IPS-15b (cell line): Measurements from ENCODE around the gene DLGAP1.

Experiments used
- H3K27me3 ChIP-seq: one replicate; pipeline ENCODE4 v1.6.1; 2013; ENCODE audit warnings: low read length; ENCODE audit not compliant: control insufficient read depth, insufficient read depth
- H3K36me3 ChIP-seq: one replicate; pipeline ENCODE4 v1.6.1; 2013; ENCODE audit warnings: low read length; ENCODE audit not compliant: control insufficient read depth, insufficient read depth
- H3K4me1 ChIP-seq: one replicate; pipeline ENCODE4 v1.6.1; 2013; ENCODE audit warnings: mild to moderate bottlenecking, low read length; ENCODE audit not compliant: control insufficient read depth, insufficient read depth
- H3K4me3 ChIP-seq: one replicate; pipeline ENCODE4 v1.5.1; 2013; ENCODE audit warnings: low read depth, low read length
- H3K9ac ChIP-seq: one replicate; pipeline ENCODE4 v1.6.1; 2013; ENCODE audit warnings: low read depth, mild to moderate bottlenecking, low read length
- H3K9me3 ChIP-seq: one replicate; pipeline ENCODE4 v1.6.1; 2013; ENCODE audit warnings: mild to moderate bottlenecking, low read length; ENCODE audit not compliant: control insufficient read depth, insufficient read depth

DLGAP1 gene

DNA sequence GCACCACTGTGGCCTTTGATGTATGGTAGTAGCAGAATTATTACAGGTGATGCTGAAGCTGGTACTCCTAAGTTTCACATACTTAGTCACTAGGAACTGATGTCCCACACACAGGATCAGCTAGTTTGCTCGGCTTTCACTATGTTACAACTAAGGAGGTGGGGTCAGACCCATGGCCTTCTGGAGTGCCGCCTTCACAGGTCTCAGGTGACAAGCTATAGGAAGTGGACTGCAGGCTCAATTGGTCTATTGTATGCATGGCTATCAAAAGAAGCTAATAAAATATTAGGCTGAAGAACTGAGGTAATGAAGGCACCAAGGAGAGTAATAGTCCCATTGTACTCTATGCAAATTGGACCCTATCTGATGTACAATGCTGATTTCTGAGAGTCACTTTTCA is 170.6 kb downstream of the DLGAP1 start:
- Histone ChIP-seq H3K9ac (no peak overlapping the region), H3K4me3 (no peak overlapping the region), H3K4me1 (no peaks in the 10 kb centered on the region), H3K9me3 (no peaks in the 10 kb centered on the region), H3K36me3 (no peaks in the 10 kb centered on the region), H3K27me3 (no peaks in the 10 kb centered on the region)

- Histone ChIP-seq H3K4me1 (no peaks in the 10 kb centered on the region), H3K9ac (no peak overlapping the region), H3K9me3 (no peaks in the 10 kb centered on the region), H3K4me3 (no peak overlapping the region), H3K36me3 (no peaks in the 10 kb centered on the region), H3K27me3 (no peaks in the 10 kb centered on the region)
Measured at GRCh38 chr18:4283746-4284291, 171.3 kb downstream of the DLGAP1 start.

DNA sequence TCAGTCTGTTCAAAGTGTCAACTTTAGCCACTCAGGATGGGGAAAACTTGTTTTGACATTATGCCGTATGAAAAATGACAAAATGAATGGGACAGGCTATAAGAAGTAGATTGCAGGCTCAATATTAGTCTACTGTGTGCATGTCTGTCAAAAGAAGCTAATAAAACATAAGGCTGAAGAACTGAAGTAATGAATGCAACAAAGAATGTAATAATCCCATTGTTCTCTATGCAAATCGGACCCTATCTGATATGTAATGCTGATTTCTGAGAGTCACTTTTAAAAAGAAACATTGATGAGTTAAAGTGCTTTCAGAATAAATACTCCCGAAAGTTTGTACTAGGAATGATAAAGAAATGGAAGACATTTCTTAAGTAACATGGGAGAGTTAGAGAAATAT is 172.2 kb downstream of the DLGAP1 start:
- Histone ChIP-seq H3K36me3 (no peaks in the 10 kb centered on the region), H3K27me3 (no peaks in the 10 kb centered on the region), H3K9ac (no peak overlapping the region), H3K4me1 (no peaks in the 10 kb centered on the region), H3K9me3 (no peaks in the 10 kb centered on the region), H3K4me3 (no peak overlapping the region)

DNA sequence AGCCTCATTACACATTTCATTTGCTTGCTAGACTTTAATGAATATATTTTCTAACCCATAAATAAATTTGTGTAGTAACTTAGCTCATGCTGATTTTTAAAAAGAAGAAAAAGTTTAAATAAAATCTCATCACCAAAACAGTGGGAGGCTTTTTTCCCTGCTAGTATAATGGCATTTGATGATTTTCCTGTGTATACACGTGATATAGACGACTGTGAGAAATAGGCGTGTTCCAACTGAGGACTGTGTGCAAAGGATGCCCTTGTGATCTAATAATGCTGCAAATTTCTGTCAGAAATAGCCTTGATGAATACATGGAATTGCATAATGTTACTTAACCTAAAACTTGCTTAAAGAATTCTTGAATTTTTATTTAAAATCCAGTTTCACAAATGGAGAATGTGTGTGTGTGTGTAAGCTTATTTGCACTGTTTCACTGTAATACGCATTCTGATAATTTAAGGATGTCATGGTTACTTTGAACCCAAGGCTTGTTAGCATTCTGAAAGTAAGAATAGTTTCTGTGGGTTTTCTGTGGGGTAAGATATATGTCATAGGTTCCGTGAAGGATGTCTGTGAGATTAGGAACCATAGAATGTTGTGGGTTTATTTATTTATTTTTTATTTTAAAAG is 178.0 kb downstream of the DLGAP1 start:
- Histone ChIP-seq H3K27me3 (no peaks in the 10 kb centered on the region), H3K36me3 (no peaks in the 10 kb centered on the region), H3K4me3 (no peak overlapping the region), H3K4me1 (no peaks in the 10 kb centered on the region), H3K9ac (no peak overlapping the region), H3K9me3 (no peaks in the 10 kb centered on the region)

- no peak overlapping the region for H3K4me3 ChIP-seq
- H3K4me1 ChIP-seq: no peaks in the 10 kb centered on the region
- no peak overlapping the region for H3K9ac ChIP-seq
- no peaks in the 10 kb centered on the region for H3K9me3 ChIP-seq
- H3K27me3 ChIP-seq: no peaks in the 10 kb centered on the region
- no peaks in the 10 kb centered on the region for H3K36me3 ChIP-seq
Measured at GRCh38 chr18:4271952-4272351, 183.2 kb downstream of the DLGAP1 start.

DNA sequence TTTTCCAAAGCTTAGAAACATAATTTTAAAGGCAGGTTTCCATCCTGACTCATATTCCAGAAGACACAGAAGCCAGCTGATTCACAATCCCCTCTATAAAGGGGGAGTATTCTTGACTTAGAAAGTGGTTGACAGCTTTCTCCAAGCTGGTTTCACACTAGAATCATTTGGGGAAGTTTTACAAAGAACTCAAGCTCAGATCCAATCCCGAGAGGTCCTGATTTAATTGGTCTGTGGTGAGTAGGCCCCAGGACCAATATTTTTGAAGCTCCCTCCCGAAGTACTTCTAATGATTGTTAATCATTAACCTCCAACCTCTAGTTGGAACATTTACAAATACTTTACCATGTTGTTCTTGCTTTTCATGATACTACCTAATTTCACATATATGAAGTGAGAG is 184.1 kb downstream of the DLGAP1 start:
- Histone ChIP-seq H3K4me3 (no peak overlapping the region), H3K9ac (no peak overlapping the region)

DNA sequence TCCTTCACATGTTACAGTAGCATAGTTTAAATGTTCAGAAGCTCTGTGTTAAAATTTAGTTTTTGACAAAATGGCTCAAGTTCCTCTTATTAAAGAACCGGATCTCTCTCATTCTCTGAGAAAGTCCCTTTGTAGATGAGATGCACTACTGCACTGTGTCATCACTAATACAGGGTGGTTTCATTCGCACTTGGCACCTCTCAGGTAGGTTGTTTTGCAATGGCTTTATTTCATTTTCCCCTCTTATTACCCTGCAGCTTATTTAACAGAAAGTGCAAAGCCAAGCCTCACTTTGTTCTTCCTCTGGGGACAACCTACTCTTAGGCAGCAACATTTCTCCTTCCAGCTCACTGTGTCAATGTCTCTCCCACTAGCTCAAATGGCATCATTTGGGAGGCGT is 185.1 kb downstream of the DLGAP1 start:
- no peaks in the 10 kb centered on the region for H3K27me3 ChIP-seq
- H3K4me3 ChIP-seq: no peak overlapping the region
- no peaks in the 10 kb centered on the region for H3K9me3 ChIP-seq
- H3K4me1 ChIP-seq: no peaks in the 10 kb centered on the region
- H3K36me3 ChIP-seq: no peaks in the 10 kb centered on the region
- H3K9ac ChIP-seq: no peak overlapping the region

More for the DNA sequence above, 184.1 kb downstream of the DLGAP1 start:
- Histone ChIP-seq H3K36me3 (no peaks in the 10 kb centered on the region), H3K9me3 (no peaks in the 10 kb centered on the region), H3K4me1 (no peaks in the 10 kb centered on the region), H3K27me3 (no peaks in the 10 kb centered on the region)

DNA sequence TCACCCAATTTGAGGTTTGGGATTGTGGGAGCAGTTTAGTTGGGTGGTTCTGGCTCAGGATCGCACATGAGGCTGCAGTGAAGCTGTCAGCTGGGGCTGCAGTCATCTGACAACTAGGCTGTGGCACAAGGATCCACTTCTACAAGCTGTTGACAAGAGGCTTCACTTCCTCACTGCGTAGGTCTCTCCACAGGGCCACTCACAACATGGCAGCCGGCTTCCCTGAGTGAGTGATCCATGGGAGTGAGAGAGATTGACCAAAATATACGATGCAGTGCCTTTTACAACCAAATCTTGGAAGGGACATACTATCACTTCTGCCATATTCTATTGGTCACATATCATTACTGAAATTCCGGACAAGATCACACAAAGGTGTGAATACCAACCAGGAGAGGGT is 187.5 kb downstream of the DLGAP1 start:
- Histone ChIP-seq H3K36me3 (no peaks in the 10 kb centered on the region), H3K4me1 (no peaks in the 10 kb centered on the region), H3K9ac (no peak overlapping the region), H3K27me3 (no peaks in the 10 kb centered on the region), H3K4me3 (no peak overlapping the region), H3K9me3 (no peaks in the 10 kb centered on the region)

DNA sequence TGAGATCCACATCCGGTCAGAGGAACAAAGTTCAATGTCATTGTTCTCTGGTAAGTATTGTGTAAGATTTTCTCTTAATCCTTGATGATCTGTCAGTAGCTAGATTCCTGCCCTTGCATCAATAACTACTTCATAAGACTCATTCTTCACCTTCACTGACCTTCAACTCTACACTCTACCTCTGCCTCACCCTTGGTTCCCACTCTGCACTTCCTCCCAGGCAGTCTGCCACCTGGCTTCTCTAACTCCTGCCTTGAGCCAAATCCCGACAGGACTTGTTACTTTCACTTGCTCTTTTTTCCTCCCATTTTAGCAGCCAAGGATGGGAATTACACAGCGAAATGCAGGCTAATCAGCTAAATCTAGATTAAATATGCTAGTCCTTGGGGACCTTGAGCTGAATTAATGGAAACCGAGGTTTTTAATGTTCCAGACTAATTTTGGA is 190.7 kb downstream of the DLGAP1 start:
- Histone ChIP-seq H3K9ac (no peak overlapping the region), H3K36me3 (no peaks in the 10 kb centered on the region), H3K4me3 (no peak overlapping the region), H3K9me3 (no peaks in the 10 kb centered on the region), H3K4me1 (no peaks in the 10 kb centered on the region), H3K27me3 (no peaks in the 10 kb centered on the region)

DNA sequence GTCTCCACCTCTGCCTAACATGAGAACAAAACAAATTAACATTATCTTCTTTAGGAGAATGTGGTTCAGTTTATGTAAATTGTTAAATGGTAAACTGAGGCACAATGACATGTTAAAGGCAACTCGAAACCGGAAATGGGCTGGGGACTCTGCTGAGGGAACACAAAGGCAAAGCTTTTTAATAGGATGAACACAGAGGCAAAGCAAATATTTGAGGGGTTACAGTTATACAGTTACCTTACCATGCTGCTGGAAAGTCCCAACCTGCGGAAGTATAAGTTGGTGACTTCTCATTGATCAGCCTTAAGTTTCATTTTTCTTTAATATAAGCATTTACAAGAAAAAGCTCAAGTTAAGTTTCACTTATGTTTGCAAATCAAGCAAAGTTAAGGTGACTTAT is 195.0 kb downstream of the DLGAP1 start:
- no peaks in the 10 kb centered on the region for H3K27me3 ChIP-seq
- H3K4me3 ChIP-seq: no peak overlapping the region
- peaks cover under 1% of the 10 kb centered on the region for H3K4me1 ChIP-seq
- H3K9me3 ChIP-seq: no peaks in the 10 kb centered on the region
- H3K9ac ChIP-seq: no peak overlapping the region
- no peaks in the 10 kb centered on the region for H3K36me3 ChIP-seq

GRCh38 chr18:4256766-4257417 is 198.2 kb downstream of the DLGAP1 start:
- peaks cover 4% of the 10 kb centered on the region for H3K4me1 ChIP-seq
- H3K9ac ChIP-seq: no peak overlapping the region
- H3K27me3 ChIP-seq: no peaks in the 10 kb centered on the region
- no peaks in the 10 kb centered on the region for H3K9me3 ChIP-seq
- H3K4me3 ChIP-seq: no peak overlapping the region
- H3K36me3 ChIP-seq: no peaks in the 10 kb centered on the region

GRCh38 chr18:4254840-4255239 is 200.3 kb downstream of the DLGAP1 start:
- Histone ChIP-seq H3K4me3 (no peak overlapping the region), H3K27me3 (no peaks in the 10 kb centered on the region), H3K4me1 (peaks cover 4% of the 10 kb centered on the region), H3K36me3 (no peaks in the 10 kb centered on the region), H3K9ac (no peak overlapping the region), H3K9me3 (no peaks in the 10 kb centered on the region)
